HG02938 (cell line): ENCODE data around the gene DOCK1.

Experiments
- ATAC-seq: cut with Tn5 transposase; IDR thresholded peaks from one replicate; pipeline ENCODE4 v1.9.1; 2021; ENCODE audit warnings: mild to moderate bottlenecking, moderate library complexity; ENCODE audit not compliant: unreplicated experiment

DOCK1 gene

DNA sequence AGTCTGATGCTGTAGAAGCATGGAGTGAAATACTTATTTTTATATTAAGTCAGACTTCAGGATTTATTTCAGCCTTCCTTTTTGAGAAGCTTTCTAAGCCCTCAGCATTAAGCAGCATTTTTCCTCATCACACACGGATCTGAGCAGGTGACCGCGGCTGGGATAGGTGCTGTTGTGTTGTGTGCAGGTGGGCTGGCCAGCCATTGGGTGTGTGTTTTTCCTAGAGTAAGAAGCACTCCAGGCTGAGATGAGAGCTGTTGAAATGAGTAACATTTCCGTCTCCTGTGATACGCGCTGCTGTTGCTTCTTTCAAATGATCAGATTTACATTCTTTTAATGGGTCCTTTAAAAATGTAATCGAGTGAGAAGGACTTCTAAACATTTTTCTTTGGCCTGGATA is 227.2 kb downstream of the DOCK1 start:
- ATAC-seq = no peak

DNA sequence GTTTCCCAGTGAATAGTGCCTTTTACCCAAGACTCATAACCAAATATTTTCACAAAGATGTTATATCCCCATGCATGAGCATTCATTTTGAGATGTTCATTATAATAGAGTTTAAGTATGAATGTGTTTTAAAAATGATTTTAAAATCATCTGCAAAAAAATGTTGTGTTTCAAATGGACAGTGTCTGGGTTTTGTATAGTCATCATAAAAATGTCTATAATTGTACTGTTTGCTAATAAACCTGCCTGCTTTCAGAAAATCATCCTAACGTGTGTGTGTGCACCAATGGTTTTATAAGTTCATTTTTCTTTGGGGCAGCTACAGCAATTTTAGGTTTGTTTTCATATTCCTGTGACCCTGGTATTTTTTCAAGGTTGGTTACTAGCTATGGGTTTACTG is 228.0 kb downstream of the DOCK1 start:
- ATAC-seq = no peak

DNA sequence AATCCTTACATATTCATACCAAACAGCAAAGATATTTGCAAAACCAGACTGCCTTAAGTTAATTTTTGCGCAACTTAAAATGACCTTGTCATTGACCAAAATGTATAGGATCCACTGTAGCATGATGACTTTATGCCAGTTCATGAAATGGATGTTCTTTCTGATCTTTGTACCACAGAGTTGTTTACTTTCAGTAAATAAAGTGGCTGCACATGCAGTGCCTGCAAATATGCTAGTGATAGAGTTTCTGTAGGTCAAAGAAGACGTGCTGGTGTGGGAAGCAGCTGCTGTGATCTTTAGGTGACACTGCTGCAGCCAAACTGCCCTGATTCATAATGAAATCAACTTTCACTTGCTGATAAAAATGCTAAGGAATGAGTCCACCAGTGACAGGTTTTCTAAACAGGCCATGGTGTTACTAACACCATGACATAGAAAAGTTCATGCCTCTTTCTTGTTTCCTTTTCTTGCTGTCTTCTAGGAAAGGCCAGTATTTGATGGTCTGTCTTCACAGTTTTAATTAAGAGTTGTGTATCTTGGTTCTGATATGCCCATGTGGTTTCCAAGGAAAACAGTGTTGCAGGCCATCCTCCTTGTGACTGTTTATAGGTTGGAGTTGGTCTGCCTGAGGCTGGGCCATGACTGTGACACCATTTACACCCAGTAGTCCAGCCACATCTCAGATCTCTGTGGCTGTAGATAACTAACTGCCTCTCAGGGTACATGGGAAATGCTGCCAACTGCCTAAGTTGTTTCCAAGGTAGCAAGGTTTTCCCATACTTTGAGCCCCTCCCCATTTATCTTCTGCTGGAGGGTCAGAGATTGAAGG is 228.7 kb downstream of the DOCK1 start:
- no peak for ATAC-seq

- no peak for ATAC-seq
Observed at GRCh38 chr10:127135844-127136577, 230.8 kb downstream of the DOCK1 start.

DNA sequence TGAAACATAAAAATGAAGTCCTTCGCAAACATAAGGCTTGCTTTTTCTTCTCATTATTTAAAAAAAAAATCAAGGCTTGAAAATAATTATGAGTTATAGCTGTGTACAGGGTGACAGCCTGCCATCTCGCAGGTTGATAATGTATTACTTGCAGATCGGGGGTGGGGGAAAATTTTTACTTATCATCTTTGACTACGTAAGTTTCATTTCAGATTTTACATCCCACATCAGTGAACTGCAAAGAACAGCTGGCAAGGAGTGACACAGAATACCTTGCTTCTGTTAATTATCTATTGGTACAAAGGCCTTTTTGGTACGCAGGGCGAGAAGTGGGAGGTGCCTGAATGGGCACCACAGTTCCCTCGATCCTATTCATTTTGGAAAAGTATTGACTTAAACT is 232.2 kb downstream of the DOCK1 start:
- no peak for ATAC-seq

GRCh38 chr10:127142136-127142535 is 236.9 kb downstream of the DOCK1 start:
- ATAC-seq = no peak

DNA sequence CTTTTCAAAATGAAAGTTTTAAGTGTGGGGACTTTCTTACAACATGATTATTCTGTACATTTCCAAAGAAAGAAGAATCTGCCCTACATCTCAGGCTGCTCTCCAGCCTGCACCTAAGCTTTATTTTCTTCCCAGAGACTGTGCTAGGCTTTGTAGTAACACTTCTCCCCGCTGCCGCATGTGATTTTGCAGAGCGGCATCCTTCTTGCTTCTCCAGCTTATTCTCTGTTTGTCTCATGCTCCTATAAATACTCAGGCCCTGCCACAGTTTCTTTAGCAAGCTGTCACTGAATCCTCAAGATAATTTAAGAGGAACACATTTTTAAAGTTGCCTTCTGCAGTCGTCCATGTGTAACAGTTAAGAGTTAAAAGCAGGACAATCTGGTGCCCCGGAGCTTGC is 237.6 kb downstream of the DOCK1 start:
- no peak for ATAC-seq

DNA sequence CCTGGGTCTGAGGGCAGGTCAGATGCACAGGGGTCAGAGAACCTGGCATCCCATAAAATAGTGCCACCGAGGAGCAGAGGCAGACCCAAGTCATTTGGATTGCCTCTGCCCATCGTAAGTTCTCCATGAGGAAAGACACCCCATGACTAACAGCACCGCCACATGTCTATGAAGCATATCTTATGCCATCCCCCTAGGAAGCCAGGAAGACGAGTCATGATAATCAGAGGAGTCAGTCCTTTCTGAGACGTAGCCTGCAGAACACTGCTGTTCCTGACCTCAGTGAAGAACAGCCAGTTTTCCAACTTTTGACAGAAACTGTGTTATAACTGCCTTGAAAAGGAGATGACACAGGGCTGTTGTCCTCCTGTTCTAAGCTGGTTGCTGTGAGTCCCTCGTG is 239.9 kb downstream of the DOCK1 start:
- no peak for ATAC-seq

DNA sequence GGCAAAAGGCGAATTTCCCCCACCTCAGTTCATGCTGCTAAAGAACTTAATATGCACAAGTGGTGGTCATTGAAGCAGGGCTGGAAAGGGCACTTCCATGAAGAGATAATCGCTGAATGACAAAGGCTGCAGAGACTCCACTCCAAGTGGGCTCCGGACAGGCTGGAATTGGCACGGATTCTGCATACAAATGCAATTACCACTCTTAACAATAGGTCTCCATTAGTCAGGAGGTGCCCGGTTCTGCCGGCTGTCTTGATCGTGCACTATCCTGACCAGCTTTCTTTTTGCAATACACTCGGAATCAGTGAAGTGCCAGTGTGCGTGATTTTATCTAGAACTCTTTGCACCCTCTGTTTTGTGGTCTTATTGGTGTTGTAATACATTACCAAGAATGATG is 241.4 kb downstream of the DOCK1 start:
- ATAC-seq = no peak

DNA sequence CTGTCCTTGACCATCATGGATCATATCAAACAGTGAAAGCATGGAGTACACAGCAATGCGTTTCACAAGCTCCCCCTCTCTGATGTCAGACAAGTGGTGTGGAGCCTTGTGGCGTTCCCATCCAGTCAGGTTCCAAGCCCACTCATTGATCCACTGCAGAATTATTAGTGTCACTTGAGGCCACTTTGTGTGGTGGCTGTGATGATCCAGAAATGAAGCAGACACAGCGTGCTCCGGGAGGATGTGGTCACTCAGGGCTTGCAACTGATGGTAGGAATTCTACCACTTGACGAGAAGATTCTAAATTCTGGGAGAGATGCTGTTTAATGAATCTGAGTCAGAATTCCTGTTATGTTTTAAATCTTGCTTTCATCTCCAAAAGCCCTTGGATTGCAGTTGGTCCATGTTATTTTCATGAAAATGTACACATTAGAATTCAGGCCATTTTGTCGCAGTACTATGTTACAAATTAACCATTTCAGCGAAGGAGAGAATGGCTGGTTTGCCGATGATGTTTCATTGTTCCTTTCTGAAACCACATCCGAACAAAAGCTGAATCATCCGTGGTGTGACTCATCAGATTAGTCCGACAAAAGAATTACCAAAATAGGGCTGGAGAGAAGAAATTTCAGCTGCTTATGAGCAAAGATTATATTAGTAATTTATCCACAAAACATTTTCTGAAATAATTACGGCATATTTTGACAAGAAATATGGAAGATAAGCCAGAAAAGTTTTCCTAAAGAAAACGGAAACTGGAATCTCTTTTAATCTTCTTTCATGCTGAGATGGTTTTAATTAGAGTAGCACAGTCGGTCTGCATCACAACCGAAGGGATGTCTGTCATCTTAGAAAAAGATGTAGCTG is 243.1 kb downstream of the DOCK1 start:
- ATAC-seq = no peak

- ATAC-seq = no peak
Observed at GRCh38 chr10:127148933-127149220, 243.6 kb downstream of the DOCK1 start.

GRCh38 chr10:127149501-127150081 is 244.4 kb downstream of the DOCK1 start:
- ATAC-seq = no peak

- no peak for ATAC-seq
Observed at GRCh38 chr10:127150136-127150535, 244.9 kb downstream of the DOCK1 start.

- no peak for ATAC-seq
Observed at GRCh38 chr10:127151541-127151940, 246.3 kb downstream of the DOCK1 start.

DNA sequence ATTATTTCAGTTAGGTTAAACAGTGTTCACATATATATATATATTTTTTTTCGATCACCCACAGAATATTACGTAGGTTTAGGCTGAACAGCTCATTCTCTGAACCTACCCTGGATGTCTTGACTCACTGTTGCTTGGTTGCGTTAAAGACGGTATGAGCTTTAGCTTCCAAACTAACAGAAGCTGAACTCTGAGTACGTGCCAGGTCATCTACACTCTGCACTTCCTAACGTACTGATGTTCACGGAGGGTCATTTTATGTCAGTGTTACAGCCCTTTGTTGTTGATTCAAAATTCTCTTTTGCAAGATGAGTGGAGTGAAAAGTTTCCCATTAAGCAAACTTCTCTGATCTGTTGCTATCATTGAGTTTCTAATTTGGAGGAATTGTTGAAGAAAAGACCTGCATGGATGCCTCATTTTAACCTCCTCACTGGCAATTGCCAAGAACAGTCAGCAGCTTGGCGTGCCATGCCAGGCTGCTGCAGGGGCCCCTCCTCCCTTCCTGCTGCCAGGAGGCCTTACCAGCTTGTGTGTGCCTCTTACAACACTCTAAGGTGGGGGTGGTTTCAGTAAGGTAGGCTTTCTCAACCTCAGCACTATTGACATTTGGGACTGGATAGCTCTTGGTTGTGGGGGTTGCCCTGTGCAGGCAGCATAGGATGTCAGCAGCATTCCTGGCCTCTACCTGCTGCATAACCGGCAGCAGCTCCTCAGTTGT is 246.9 kb downstream of the DOCK1 start:
- ATAC-seq = no peak

DNA sequence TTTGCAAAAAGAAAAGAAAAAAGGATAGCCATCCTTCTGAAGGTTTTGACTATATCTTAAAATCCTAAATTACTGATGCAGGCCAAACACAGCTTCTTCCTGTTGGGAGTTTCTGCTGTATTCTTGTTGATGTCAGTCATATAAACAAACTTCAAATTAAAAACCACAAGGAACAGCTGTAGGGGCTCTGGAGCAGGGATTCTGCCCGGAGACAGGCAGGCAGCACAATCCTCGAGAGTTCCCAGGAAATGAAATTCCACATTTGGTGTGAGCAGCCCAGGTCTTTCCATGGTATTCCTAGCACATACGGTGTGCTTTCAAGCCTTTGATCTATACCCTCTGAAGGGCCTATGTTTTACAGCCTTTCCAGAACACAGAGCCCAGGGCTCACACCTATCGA is 248.0 kb downstream of the DOCK1 start:
- ATAC-seq = no peak

GRCh38 chr10:127154831-127155620 is 249.8 kb downstream of the DOCK1 start:
- no peak for ATAC-seq

DNA sequence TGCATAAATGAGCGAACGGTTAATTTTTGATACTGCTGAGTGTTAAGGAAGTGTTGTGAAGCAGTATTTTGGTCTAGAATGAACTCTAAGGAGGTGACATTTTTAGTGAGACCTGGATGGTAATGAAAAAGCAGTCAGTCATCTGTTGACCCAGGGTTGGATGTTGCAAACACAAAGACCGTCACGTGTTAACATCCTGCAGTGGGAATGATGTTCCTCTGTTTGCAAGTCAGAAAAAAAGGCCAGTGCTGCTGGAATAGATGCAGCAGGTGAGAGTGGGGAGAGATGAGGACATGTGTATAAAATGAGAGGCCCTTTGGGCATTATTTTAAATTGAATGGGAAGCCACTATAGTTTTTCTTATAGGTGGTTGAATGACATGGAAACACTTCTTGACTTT is 251.9 kb downstream of the DOCK1 start:
- no peak for ATAC-seq

DNA sequence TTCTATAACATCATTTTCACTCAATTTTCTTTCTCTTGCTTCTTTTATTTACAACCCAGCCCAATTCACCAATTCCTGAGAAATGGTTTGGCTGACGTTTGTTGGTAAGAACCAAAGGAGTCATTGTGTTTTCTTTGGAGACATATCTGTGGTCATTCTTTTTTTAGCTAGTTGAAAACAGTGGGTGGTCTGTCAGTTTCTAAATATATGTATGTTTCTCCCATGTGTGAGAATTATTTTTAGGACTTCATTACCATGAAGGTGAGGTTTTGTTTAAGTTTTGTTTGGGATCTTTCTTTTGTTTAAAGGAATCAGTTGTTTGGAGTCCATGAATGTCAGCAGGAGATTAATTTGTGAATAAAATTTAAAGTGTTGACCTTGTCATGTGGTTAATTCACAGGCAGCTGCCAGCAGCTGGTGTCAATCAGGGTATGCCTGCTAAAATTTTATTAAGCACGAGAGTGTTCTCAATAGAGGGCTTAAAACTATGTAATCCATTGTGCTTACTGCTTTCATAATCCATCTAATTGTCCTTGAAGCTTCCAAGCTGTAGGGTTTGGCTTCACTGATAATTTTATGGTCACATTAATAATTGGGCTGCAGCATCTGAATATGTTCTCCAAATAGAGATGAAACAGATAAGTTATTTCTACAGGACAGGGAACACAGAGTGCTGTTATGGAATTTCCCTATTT is 252.4 kb downstream of the DOCK1 start:
- no peak for ATAC-seq
